Activated CD4-positive, alpha-beta memory T cell treated with anti-CD3 and anti-CD28 coated beads for 36 hours (primary cell): ENCODE results near the gene TMSB15A. TPM values are rescaled to one million over a fixed set of nuclear protein-coding genes. Genes with fewer than 3 reads are reported as not detected.
"Not testable (repeated sequence)": the region's sequence is repeated elsewhere in the genome, so short reads cannot be mapped to it uniquely, and the experiment has no call there.

Source experiments
- CTCF ChIA-PET: fragments of 350-600 bp; sonication (Branson Sonifier 250); formaldehyde crosslinking; loops from one replicate; lab custom pipeline; 2021; ENCODE audit warnings: antibody characterized with exemption, inconsistent platforms; lab: Charles Lee
- POLR2A ChIA-PET: fragments of 350-600 bp; sonication (Branson Sonifier 250); formaldehyde crosslinking; loops from one replicate; lab custom pipeline; 2021; ENCODE audit warnings: antibody characterized with exemption; lab: Charles Lee
- DNase-seq: peaks from one replicate; pipeline ENCODE4 v3.0.0-alpha.2; 2020
- H3K27ac Mint-ChIP-seq: one replicate; pipeline ENCODE4 v1.8.0; 2021; ENCODE audit warnings: mixed read lengths
- H3K27me3 Mint-ChIP-seq: one replicate; pipeline ENCODE4 v1.8.0; 2021; ENCODE audit warnings: mixed read lengths
- H3K36me3 Mint-ChIP-seq: one replicate; pipeline ENCODE4 v1.8.0; 2021; ENCODE audit warnings: mixed read lengths
- H3K4me1 Mint-ChIP-seq: one replicate; pipeline ENCODE4 v1.8.0; 2021; ENCODE audit warnings: low read depth, mixed read lengths
- H3K4me3 Mint-ChIP-seq: one replicate; pipeline ENCODE4 v1.8.0; 2021; ENCODE audit warnings: mild to moderate bottlenecking, mixed read lengths
- H3K9me3 Mint-ChIP-seq: one replicate; pipeline ENCODE4 v1.8.0; 2021; ENCODE audit warnings: mixed read lengths
- intact Hi-C: fragments of 100-400 bp; cut with micrococcal nuclease; formaldehyde crosslinking; loops from one replicate; pipeline ENCODE4 v1.15.1; 2023
- total RNA-seq, 2 experiments: library from RNA; stranded (reverse); gene quantifications; one replicate each; pipeline ENCODE4 v1.2.3, GENCODE V29; 2021

The TMSB15A gene
- total RNA-seq, 2 experiments from 2014 or later, result 0.45 to 0.70 TPM

DNA sequence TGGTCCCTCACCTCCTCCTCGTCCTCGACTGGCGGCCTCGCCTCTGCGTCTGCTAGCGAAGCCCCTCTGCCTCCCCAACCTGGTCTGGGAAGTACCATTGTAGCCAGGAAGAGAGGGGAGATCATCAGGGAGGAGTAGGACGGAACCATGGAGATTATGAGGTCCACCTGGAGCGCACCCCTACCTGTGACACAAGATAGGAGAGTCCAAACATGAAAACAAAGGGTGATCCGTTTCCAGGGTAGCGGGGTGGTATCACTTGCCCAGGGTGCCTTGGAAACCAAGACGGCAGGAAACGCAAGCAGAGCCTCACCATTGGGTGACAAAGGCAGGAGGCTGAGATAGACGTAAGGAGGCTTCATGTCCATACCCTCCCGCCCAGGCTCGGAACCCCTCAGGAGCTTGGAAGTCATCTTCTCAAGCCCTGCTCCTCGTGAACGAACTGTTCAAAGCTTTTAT is 44.7 kb downstream of the TMSB15A start, which contains the start of gene TCP11X2:
Gene TCP11X2, minus strand, starts transcription at position 51 of the 459 bp plus-strand sequence.
- POLR2A ChIA-PET, DNase-seq, H3K36me3 Mint-ChIP-seq, H3K27ac Mint-ChIP-seq, CTCF ChIA-PET, H3K9me3 Mint-ChIP-seq, intact Hi-C loops, H3K27me3 Mint-ChIP-seq, H3K4me1 Mint-ChIP-seq, H3K4me3 Mint-ChIP-seq: not testable (repeated sequence)

- H3K9me3 Mint-ChIP-seq, H3K27ac Mint-ChIP-seq, H3K36me3 Mint-ChIP-seq, H3K4me3 Mint-ChIP-seq, POLR2A ChIA-PET, intact Hi-C loops, CTCF ChIA-PET, DNase-seq, H3K27me3 Mint-ChIP-seq, H3K4me1 Mint-ChIP-seq: not testable (repeated sequence)
These were observed 46.3 kb downstream of the TMSB15A start for GRCh38 chrX:102470215-102470614.

Other genes with a start within 250 kb of the TMSB15A start
- not detected for gene NXF2B, start 76.7 kb downstream of the TMSB15A start, total RNA-seq
- not detected for gene TCP11X2, start 44.9 kb downstream of the TMSB15A start, total RNA-seq
- 10 to 100 TPM in 1 of 2 experiments, 1 to 10 TPM in 1; 7.5 to 10.0 TPM for gene ARMCX5, start 82.8 kb upstream of the TMSB15A start, total RNA-seq
- 1 to 10 TPM; 4.0 to 4.1 TPM for gene GPRASP1, start 134.7 kb upstream of the TMSB15A start, total RNA-seq
- 1 to 10 TPM; 1.2 to 1.7 TPM for gene GPRASP2, start 195.7 kb upstream of the TMSB15A start, total RNA-seq
- 1 to 10 TPM; 1.1 to 1.3 TPM for gene GPRASP3, start 204.0 kb upstream of the TMSB15A start, total RNA-seq